RWPE1 (cell line): ENCODE results near the gene HPSE2.

Source experiments
- CTCF ChIA-PET: fragments of 350-600 bp; sonication (Branson Sonifier 250); formaldehyde crosslinking; extraction: SDS; loops from one replicate; lab custom pipeline; 2021; lab: Yijun Ruan, JAX
- POLR2A ChIA-PET: fragments of 400-600 bp; formaldehyde crosslinking; extraction: SDS; loops from one replicate; lab custom pipeline; 2020; ENCODE audit warnings: antibody characterized with exemption; ENCODE audit not compliant: low non-redundant PET; lab: Yijun Ruan, JAX
- DNase-seq: peaks from one replicate; pipeline ENCODE4 v3.0.0; 2012; ENCODE audit warnings: low spot score
- H3K27ac ChIP-seq: fragments of 450-650 bp; 2 replicates; pipeline ENCODE4 v1.5.1; 2017
- TF ChIP-seq, protein P1 (sequence below): fragments of 450-650 bp; conservative IDR thresholded peaks from 2 replicates; pipeline ENCODE4 v1.5.1; 2017; ENCODE audit warnings: low read depth, mild to moderate bottlenecking

The HPSE2 gene

DNA sequence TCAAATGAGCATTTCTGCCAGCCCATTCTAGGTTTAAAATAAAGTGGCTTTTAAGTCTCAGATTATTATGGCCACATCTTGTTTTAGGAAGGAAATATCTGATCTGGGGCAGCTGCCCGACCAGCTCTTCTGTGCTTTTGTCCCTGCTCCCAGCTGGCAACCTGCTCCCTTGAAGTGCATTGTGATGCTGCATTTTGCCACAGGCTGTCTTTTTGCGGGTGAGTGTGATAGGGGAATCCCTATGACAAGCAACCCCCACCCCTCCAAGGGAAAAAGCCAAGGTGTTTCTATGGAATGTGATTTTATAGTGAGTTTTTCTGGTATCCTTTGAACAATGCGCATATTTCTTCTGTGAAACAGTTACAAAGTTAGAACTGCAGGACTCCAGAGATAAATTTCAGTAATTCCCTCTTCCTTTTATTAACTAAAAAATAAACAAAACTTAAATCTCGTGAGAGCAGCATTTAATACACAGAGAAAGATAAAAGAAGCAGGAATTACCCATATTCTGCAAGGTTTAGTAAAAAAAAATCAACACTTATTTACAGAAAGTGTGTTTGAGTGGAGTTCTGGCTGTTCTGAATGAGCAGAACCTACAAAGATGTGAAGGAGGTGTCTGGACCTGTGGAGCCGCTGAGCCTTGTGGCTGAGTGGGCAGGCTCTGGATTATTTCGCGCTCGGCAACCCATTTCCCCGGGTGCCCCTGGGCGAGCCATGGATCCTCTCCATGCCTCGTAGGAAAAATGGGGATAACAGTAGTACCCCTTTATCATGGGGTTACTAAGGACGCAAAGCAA is 778.8 kb downstream of the HPSE2 start:
- CTCF ChIA-PET, result interaction anchor here (1.3 kb wide), 1 partner anchor 10 kb away, joined by 5 read pairs; no protein-coding TSS in a partner anchor
- no peak for DNase-seq
- POLR2A ChIA-PET, result no interaction called here
- TF ChIP-seq, protein P1, sequence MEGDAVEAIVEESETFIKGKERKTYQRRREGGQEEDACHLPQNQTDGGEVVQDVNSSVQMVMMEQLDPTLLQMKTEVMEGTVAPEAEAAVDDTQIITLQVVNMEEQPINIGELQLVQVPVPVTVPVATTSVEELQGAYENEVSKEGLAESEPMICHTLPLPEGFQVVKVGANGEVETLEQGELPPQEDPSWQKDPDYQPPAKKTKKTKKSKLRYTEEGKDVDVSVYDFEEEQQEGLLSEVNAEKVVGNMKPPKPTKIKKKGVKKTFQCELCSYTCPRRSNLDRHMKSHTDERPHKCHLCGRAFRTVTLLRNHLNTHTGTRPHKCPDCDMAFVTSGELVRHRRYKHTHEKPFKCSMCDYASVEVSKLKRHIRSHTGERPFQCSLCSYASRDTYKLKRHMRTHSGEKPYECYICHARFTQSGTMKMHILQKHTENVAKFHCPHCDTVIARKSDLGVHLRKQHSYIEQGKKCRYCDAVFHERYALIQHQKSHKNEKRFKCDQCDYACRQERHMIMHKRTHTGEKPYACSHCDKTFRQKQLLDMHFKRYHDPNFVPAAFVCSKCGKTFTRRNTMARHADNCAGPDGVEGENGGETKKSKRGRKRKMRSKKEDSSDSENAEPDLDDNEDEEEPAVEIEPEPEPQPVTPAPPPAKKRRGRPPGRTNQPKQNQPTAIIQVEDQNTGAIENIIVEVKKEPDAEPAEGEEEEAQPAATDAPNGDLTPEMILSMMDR, result no peak
- H3K27ac ChIP-seq, result no peak overlapping the region

DNA sequence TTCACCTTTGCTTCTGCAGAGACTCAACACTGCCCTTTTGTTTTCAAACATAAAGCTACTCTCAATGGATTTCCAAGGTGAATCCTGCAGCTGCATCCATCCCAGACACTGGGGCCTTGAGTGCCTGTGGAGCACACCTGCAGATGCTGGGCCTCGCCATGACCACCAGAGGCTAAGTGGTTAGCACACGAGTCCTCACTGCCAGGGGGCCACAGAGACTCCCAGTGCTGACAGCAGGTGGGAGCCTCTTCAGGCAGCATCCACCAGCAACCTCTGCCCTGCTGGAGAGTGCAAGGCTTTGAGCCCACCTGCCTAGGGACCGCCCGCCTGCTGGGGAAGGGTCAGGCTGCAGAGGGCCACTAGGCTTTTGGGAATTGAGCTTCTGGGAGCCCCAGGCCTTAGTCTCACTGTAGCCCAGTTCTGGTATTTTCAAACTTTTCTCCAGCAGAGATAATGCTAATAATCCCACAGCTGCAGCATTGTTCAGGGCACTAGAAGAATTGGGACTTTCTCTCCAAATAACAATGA is 779.5 kb downstream of the HPSE2 start:
- DNase-seq, result no peak
- TF ChIP-seq, protein P1, result no peak
- CTCF ChIA-PET, result interaction anchor here (1.3 kb wide), 1 partner anchor 11 kb away, joined by 5 read pairs; no protein-coding TSS in a partner anchor
- POLR2A ChIA-PET, result no interaction called here
- H3K27ac ChIP-seq, result no peak overlapping the region

DNA sequence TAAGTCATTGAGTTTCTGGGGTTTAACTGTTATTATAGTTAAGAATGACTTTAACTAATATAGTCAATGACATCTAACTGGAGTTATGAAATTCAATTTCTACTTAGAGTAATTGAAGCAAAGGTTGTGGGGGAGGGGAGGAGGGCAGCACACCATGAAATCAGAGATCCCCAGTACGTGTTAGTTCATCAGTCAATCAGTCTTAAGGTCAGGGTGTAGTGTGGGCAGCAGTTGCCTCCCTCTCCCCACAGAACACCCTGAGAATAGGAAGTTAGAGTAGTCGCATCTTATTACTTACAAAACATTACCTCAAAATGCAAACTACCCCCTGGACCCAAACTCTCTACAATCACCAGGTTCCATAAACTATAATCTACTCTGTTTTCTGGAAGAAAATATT is 781.9 kb downstream of the HPSE2 start:
- CTCF ChIA-PET, result no interaction called here
- TF ChIP-seq, protein P1, result no peak

DNA sequence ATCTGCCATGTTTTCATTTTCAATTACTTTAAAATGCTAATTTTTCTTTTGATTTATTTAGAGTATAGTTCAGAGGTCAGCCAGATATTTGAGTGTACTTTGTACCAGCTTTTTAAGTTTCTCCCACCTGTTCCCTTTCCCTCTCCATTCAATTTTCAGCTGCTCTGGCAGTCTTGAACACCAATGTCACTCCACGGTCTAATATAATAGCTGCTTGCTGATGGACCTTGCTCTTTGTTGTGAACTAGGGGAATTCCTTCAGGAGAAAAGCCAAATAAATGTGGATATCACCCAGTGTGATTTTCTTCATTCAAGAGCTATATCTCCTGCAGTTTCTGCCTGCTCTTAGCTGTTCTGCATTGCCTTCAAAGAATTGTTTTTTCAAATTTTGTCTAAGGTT is 785.0 kb downstream of the HPSE2 start:
- TF ChIP-seq, protein P1, result no peak
- H3K27ac ChIP-seq, result no peak overlapping the region

More for the DNA sequence above, 781.9 kb downstream of the HPSE2 start:
- no peak overlapping the region for H3K27ac ChIP-seq
- POLR2A ChIA-PET, result no interaction called here
- DNase-seq, result no peak

DNA sequence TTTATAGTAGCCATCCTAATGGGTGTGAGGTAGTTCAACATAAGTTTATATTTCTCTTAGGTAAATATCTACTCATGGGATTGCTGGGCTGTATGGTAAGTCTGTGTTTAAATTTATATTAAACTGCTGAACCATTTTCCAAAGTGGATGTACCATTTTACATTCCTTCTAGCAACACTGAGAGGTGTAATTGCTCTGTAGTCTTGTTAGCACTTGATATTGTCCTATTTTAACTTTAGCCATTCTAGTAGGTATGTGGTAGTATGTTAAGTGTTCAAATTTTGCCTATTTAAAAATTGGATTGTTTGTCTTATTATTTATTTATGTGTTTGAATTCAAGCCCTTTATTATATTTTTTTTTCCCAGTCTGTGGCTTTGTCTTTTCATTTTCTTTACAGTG is 786.4 kb downstream of the HPSE2 start:
- ChIA-PET CTCF (no interaction called here), POLR2A (no interaction called here)
- TF ChIP-seq, protein P1, result no peak
- H3K27ac ChIP-seq, result no peak overlapping the region
- no peak for DNase-seq

More for the DNA sequence above, 785.0 kb downstream of the HPSE2 start:
- CTCF ChIA-PET, result interaction anchor here (0.6 kb wide), 1 partner anchor 10 kb away, joined by 3 read pairs; no protein-coding TSS in a partner anchor
- POLR2A ChIA-PET, result no interaction called here
- no peak for DNase-seq

DNA sequence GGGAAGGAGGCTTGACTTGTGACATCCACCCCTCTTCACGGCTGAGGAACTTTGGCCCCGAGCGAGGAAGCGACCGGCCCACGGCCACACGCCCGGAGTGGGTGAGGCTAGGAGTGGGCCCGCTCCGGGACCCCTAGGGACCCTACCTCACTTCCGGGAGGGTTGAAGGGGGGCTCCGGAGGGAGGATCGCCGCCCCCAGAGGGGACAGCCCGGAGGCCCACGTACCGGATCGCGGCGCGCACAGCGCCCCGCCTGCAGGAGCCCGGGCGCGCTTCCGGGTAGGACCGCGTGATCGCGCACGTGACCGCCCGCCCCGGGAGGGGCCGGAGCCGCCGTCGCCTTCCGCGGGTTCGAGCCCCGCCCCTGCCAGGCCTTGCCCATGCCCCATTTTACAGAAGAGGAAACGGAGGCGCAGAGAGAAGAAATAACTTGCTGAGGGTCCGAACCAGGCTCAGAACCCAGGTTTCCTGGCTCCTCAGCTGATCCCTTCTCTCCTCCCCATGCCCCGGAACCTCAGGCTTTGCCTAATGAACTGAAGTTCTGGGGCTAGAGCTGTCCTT is 788.9 kb downstream of the HPSE2 start, which contains the start of gene HPS1:
TSS of gene HPS1 (minus strand) at position 275 of the 561 bp plus-strand sequence. CDS start 3,695 bp downstream, outside the sequence.
- H3K27ac ChIP-seq, result peak within 1 kb of the TSS; percentile 81
- peak; percentile 90 for DNase-seq
- TF ChIP-seq, protein P1, result no peak
- POLR2A ChIA-PET, result no interaction called here
- CTCF ChIA-PET, result interaction anchor here (0.7 to 1.3 kb wide), 3 partner anchors 32 to 946 kb away, joined by 4 to 5 read pairs (median 4); partner anchors contain the start of gene PYROXD2
